Mesendoderm (in vitro differentiated cells): ENCODE results near the gene ECPAS.

Experiments
- DNase-seq: peaks from one replicate; pipeline ENCODE4 v3.0.0; 2013
- H2AK5ac ChIP-seq: 2 replicates; pipeline ENCODE4 v1.6.1; 2013; ENCODE audit warnings: low read length, inconsistent platforms
- H2BK120ac ChIP-seq: 2 replicates; pipeline ENCODE4 v1.6.1; 2013; ENCODE audit warnings: low read depth, mild to moderate bottlenecking, low read length, moderate library complexity, mixed read lengths
- H2BK15ac ChIP-seq: replicated peaks from 2 replicates; pipeline ENCODE4 v1.6.1; 2013; ENCODE audit warnings: low read depth, mild to moderate bottlenecking, moderate library complexity
- H2BK5ac ChIP-seq: 2 replicates; pipeline ENCODE4 v1.6.1; 2013; ENCODE audit warnings: low read length, inconsistent platforms
- H3K18ac ChIP-seq: 2 replicates; pipeline ENCODE4 v1.6.1; 2013; ENCODE audit warnings: mild to moderate bottlenecking, low read length, mixed read lengths
- H3K23ac ChIP-seq: one replicate; pipeline ENCODE4 v1.6.1; 2013; ENCODE audit warnings: low read length
- H3K27ac ChIP-seq: 2 replicates; pipeline ENCODE4 v1.5.1; 2013; ENCODE audit warnings: low read depth, mild to moderate bottlenecking, inconsistent platforms, low read length, moderate library complexity
- H3K27me3 ChIP-seq: 2 replicates; pipeline ENCODE4 v1.6.1; 2013; ENCODE audit warnings: low read length, control low read depth, mild to moderate bottlenecking, inconsistent platforms; ENCODE audit not compliant: insufficient read depth, poor library complexity
- H3K36me3 ChIP-seq: 2 replicates; pipeline ENCODE4 v1.6.1; 2013; ENCODE audit warnings: low read length, inconsistent platforms; ENCODE audit not compliant: control insufficient read depth, insufficient read depth
- H3K4ac ChIP-seq: one replicate; pipeline ENCODE4 v1.6.1; 2013; ENCODE audit warnings: low read depth, mild to moderate bottlenecking, low read length, moderate library complexity
- H3K4me1 ChIP-seq: 2 replicates; pipeline ENCODE4 v1.6.1; 2013; ENCODE audit warnings: low read depth, low read length, inconsistent platforms; ENCODE audit not compliant: control insufficient read depth
- H3K4me2 ChIP-seq: 2 replicates; pipeline ENCODE4 v1.6.1; 2013; ENCODE audit warnings: low read length
- H3K4me3 ChIP-seq: 2 replicates; pipeline ENCODE4 v1.5.1; 2013; ENCODE audit warnings: mild to moderate bottlenecking, low read length
- H3K56ac ChIP-seq: one replicate; pipeline ENCODE4 v1.6.1; 2013; ENCODE audit warnings: low read length
- H3K79me1 ChIP-seq: 2 replicates; pipeline ENCODE4 v1.6.1; 2013; ENCODE audit warnings: low read length, inconsistent platforms
- H3K79me2 ChIP-seq: 2 replicates; pipeline ENCODE4 v1.6.1; 2013; ENCODE audit warnings: mild to moderate bottlenecking, low read length; ENCODE audit not compliant: control insufficient read depth, insufficient read depth
- H3K9ac ChIP-seq: 2 replicates; pipeline ENCODE4 v1.6.1; 2013; ENCODE audit warnings: low read length, inconsistent platforms
- H4K5ac ChIP-seq: one replicate; pipeline ENCODE4 v1.6.1; 2013; ENCODE audit warnings: low read length
- H4K8ac ChIP-seq: one replicate; pipeline ENCODE4 v1.6.1; 2013; ENCODE audit warnings: low read depth, mild to moderate bottlenecking, control low read depth, low read length, moderate library complexity
- WGBS: extraction: QIAGEN DNeasy Blood & Tissue Kit; methylation state at CpG from one replicate; pipeline ENCODE4 v1.1.7; 2013; ENCODE audit warnings: low lambda C conversion rate, missing lambda C conversion rate; ENCODE audit not compliant: insufficient coverage; ENCODE audit errors: extremely low coverage; 5-methylcytosine and 5-hydroxymethylcytosine counted together

The ECPAS gene

DNA sequence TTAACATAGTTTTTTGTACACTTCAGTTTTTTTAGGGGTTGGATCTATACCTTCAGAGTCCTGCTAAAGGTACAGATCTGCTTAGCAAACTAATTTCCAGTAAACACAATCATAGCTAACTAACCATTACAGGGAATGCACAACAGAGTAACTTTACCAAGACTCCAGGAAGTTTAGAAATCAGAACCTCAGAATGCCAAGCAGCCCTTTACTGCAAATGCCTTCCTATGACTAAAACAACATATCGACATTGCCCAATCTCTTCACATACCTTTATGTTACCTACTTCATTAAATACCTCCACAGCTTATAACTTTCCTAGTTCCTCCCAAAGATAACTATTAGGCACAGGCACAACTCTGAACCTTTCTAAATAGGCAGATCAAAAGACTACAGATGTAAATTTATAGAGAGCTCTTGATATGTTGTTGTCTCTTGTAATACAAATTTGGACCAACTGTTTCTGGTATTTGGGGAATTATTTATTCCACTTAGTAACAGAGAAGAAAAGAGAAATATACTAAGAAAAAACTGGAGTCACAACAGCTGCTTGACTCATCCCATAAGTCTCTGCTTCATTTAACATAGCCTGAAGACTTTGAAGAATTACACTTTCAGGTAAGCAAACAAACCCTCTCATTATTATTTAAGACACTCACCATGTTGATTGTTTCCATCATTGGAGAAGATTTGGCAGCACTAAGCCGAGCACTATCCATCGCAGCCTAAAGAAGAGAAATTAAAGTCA lies 108.2 kb downstream of the ECPAS start:
- WGBS = no CpG with 5 or more reads among the region's 3 CpGs
- H3K9ac ChIP-seq = no peak overlapping the region

DNA sequence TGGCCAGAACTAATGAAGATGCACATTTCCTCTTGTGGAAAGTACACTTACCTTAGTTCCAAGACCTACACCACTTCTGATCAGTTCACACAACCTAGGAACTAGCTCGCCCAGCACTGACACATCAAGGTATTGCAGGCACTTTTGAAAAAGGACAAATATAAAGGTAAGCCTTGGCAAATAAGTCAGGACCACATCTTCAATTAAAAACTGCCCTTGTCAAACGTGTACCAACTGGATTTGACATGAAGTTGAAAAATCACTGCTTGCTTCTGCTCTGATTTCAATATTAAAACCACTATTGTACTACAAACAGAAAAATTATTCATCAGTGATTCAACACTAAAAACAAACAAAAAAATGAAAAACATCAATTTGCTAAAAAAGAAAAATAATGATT lies 109.1 kb downstream of the ECPAS start:
- DNase-seq = no peak
- Histone ChIP-seq H3K4ac (no peak overlapping the region), H3K56ac (no peak overlapping the region)

More for the DNA sequence above, 108.2 kb downstream of the ECPAS start:
- H3K27me3 ChIP-seq = no peaks in the 10 kb centered on the region
- no peak overlapping the region for H4K8ac ChIP-seq
- no peak overlapping the region for H2BK5ac ChIP-seq
- H2AK5ac ChIP-seq = no peak overlapping the region
- no peaks in the 10 kb centered on the region for H3K79me1 ChIP-seq
- no peak overlapping the region for H3K4me2 ChIP-seq
- H2BK15ac ChIP-seq = no peak overlapping the region
- H3K4me1 ChIP-seq = no peaks in the 10 kb centered on the region
- no peak overlapping the region for H2BK120ac ChIP-seq
- H3K4me3 ChIP-seq = no peak overlapping the region
- no peak overlapping the region for H4K5ac ChIP-seq
- peaks cover 5% of the 10 kb centered on the region for H3K36me3 ChIP-seq
- no peak overlapping the region for H3K27ac ChIP-seq
- H3K18ac ChIP-seq = no peak overlapping the region
- H3K4ac ChIP-seq = no peak overlapping the region
- H3K79me2 ChIP-seq = no peaks in the 10 kb centered on the region
- no peak for DNase-seq
- H3K23ac ChIP-seq = no peak overlapping the region
- H3K56ac ChIP-seq = no peak overlapping the region

DNA sequence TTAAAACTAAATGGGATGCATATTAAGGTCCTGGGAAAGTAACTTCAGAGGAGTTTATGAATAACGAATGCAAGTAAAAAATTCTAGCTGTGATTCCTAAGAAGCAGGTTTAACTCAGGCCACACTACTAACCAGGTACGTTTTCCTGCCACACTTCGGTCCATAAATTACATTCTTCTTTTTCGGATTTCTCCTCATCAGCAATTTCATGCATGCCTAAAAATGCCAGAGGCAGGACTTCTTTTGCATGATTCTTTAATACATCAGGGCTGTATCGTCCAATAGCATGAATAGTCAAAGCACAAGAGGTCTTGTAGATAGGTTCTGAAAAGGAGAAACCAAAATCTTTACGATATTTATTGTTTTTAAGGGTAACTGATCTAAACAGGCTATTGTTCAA lies 111.9 kb downstream of the ECPAS start:
- no peak overlapping the region for H3K27ac ChIP-seq
- no peak for DNase-seq
- H2AK5ac ChIP-seq = no peak overlapping the region
- H2BK5ac ChIP-seq = no peak overlapping the region
- H4K5ac ChIP-seq = no peak overlapping the region
- H3K4me3 ChIP-seq = no peak overlapping the region
- no peak overlapping the region for H3K56ac ChIP-seq
- no peaks in the 10 kb centered on the region for H3K27me3 ChIP-seq
- H3K9ac ChIP-seq = no peak overlapping the region
- no peaks in the 10 kb centered on the region for H3K4me1 ChIP-seq
- no peak overlapping the region for H2BK120ac ChIP-seq
- no peak overlapping the region for H3K23ac ChIP-seq
- no peak overlapping the region for H4K8ac ChIP-seq
- no peak overlapping the region for H2BK15ac ChIP-seq
- H3K4ac ChIP-seq = no peak overlapping the region
- no peaks in the 10 kb centered on the region for H3K79me1 ChIP-seq
- H3K18ac ChIP-seq = no peak overlapping the region
- H3K36me3 ChIP-seq = peaks cover 4% of the 10 kb centered on the region
- H3K4me2 ChIP-seq = no peak overlapping the region
- no CpG with 5 or more reads among the region's 6 CpGs for WGBS
- no peaks in the 10 kb centered on the region for H3K79me2 ChIP-seq

More for the DNA sequence above, 109.1 kb downstream of the ECPAS start:
- H4K5ac ChIP-seq = no peak overlapping the region
- no peak overlapping the region for H3K18ac ChIP-seq
- no peak overlapping the region for H4K8ac ChIP-seq
- peaks cover 7% of the 10 kb centered on the region for H3K36me3 ChIP-seq
- no peaks in the 10 kb centered on the region for H3K27me3 ChIP-seq
- H2AK5ac ChIP-seq = no peak overlapping the region
- H2BK5ac ChIP-seq = no peak overlapping the region
- H3K9ac ChIP-seq = no peak overlapping the region
- no peaks in the 10 kb centered on the region for H3K79me1 ChIP-seq
- H3K23ac ChIP-seq = no peak overlapping the region
- H3K79me2 ChIP-seq = no peaks in the 10 kb centered on the region
- H2BK120ac ChIP-seq = no peak overlapping the region
- H3K4me3 ChIP-seq = no peak overlapping the region
- H3K27ac ChIP-seq = no peak overlapping the region
- no peak overlapping the region for H2BK15ac ChIP-seq
- H3K4me1 ChIP-seq = no peaks in the 10 kb centered on the region
- no CpG with 5 or more reads among the region's 2 CpGs for WGBS
- H3K4me2 ChIP-seq = no peak overlapping the region

DNA sequence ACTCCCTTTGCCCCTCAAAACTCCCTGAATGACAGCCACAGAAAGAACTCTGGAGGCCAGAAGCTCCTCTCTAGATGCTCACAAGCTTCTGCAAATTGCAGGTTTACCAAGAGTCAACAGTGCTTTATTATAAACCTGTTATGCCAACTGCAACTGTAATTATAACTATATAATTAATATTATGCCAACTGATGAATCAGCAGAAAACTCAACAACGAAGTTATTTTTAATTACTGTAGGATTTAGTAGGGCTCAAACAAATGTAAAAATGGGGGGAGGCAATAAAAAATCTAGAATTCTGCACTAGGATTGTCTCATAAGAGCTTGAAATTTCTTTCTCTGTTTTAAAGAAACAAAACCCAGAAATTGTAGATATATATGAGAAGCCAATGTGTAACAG lies 117.2 kb downstream of the ECPAS start:
- no peak overlapping the region for H4K8ac ChIP-seq
- no peak overlapping the region for H3K23ac ChIP-seq
- no peak overlapping the region for H3K56ac ChIP-seq
- H3K18ac ChIP-seq = no peak overlapping the region
- H3K36me3 ChIP-seq = peaks cover 4% of the 10 kb centered on the region
- no peak overlapping the region for H2BK120ac ChIP-seq
- no peak overlapping the region for H2AK5ac ChIP-seq
- no peak overlapping the region for H2BK5ac ChIP-seq
- no peak overlapping the region for H3K4me3 ChIP-seq
- no peaks in the 10 kb centered on the region for H3K4me1 ChIP-seq
- no peak for DNase-seq
- no peak overlapping the region for H3K4me2 ChIP-seq
- H3K27me3 ChIP-seq = no peaks in the 10 kb centered on the region
- no peak overlapping the region for H3K4ac ChIP-seq
- no peak overlapping the region for H2BK15ac ChIP-seq
- no peaks in the 10 kb centered on the region for H3K79me2 ChIP-seq
- H3K27ac ChIP-seq = no peak overlapping the region
- H4K5ac ChIP-seq = no peak overlapping the region
- H3K79me1 ChIP-seq = no peaks in the 10 kb centered on the region
- no peak overlapping the region for H3K9ac ChIP-seq
- WGBS = no CpG with 5 or more reads among the region's 1 CpG

DNA sequence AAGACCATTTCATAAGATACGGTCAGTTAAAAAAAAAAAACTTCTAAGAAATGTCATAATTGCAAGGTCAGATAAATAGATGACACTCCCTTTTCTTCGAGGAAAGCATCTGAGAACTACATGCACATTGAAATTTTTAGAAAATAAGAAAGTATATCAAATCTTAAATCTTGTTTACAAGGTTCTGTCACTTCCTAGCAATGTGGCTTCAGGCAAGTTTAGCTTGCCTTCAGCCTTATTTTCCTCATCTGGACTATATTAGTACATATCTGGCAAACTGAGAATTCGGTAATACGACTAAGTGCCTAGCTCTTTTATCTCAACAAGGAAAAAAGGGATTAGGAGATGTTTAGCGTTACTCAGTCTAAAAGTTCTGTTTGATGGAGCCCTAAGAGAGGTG lies 121.7 kb downstream of the ECPAS start:
- Histone ChIP-seq H3K23ac (no peak overlapping the region), H3K4me2 (no peak overlapping the region), H3K27me3 (no peaks in the 10 kb centered on the region), H4K5ac (no peak overlapping the region), H3K79me1 (no peaks in the 10 kb centered on the region), H2AK5ac (no peak overlapping the region), H3K4me1 (no peaks in the 10 kb centered on the region), H3K9ac (no peak overlapping the region), H3K36me3 (no peaks in the 10 kb centered on the region), H3K18ac (no peak overlapping the region), H3K4ac (no peak overlapping the region), H3K56ac (no peak overlapping the region), H3K79me2 (no peaks in the 10 kb centered on the region), H2BK120ac (no peak overlapping the region), H2BK5ac (no peak overlapping the region), H2BK15ac (no peak overlapping the region), H3K4me3 (no peak overlapping the region), H4K8ac (no peak overlapping the region), H3K27ac (no peak overlapping the region)
- no peak for DNase-seq
- no CpG with 5 or more reads among the region's 5 CpGs for WGBS

DNA sequence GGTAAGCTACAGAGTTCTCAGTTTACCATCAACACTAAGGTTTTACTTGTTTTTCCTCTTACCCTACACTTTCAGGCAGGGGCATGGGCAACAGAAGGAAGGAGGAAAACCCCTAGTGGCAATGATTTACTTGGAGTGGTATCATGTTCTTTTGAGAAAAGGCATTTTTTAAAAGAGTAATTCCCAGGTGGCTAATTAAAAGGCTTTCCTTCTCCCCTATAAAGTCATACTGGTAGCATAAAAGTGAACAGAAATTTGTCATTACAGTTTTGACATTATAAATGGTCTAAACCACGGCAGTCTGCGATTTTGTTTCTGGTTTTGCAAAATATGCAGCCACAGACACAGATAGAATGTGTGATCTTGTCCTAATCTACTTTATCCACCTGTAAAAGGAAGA lies 123.3 kb downstream of the ECPAS start:
- no peak overlapping the region for H3K4ac ChIP-seq
- no peak overlapping the region for H3K18ac ChIP-seq
- no peak overlapping the region for H3K56ac ChIP-seq
- no peaks in the 10 kb centered on the region for H3K36me3 ChIP-seq
- no CpG with 5 or more reads among the region's 2 CpGs for WGBS
- H2BK5ac ChIP-seq = no peak overlapping the region
- no peaks in the 10 kb centered on the region for H3K27me3 ChIP-seq
- H4K5ac ChIP-seq = no peak overlapping the region
- no peak for DNase-seq
- H2AK5ac ChIP-seq = no peak overlapping the region
- H4K8ac ChIP-seq = no peak overlapping the region
- no peaks in the 10 kb centered on the region for H3K4me1 ChIP-seq
- no peak overlapping the region for H3K4me3 ChIP-seq
- H3K4me2 ChIP-seq = no peak overlapping the region
- H3K9ac ChIP-seq = no peak overlapping the region
- H2BK15ac ChIP-seq = no peak overlapping the region
- H2BK120ac ChIP-seq = no peak overlapping the region
- no peaks in the 10 kb centered on the region for H3K79me1 ChIP-seq
- no peak overlapping the region for H3K27ac ChIP-seq
- no peak overlapping the region for H3K23ac ChIP-seq
- no peaks in the 10 kb centered on the region for H3K79me2 ChIP-seq
